Transverse colon (tissue), 4 donors: Measurements from ENCODE around the gene NACA2.
"Not testable (repeated sequence)": the region's sequence is repeated elsewhere in the genome, so short reads cannot be mapped to it uniquely, and the experiment has no call there.

ENCODE experiments used
- EP300 ChIP-seq: sonication (generic); formaldehyde crosslinking; IDR thresholded peaks from one replicate; pipeline ENCODE4 v1.6.1; 2017; ENCODE audit warnings: antibody characterized with exemption, low read depth
- POLR2A ChIP-seq: fragments of 450-650 bp; IDR thresholded peaks from one replicate; pipeline ENCODE4 v1.6.1; 2016; ENCODE audit warnings: antibody characterized with exemption, mild to moderate bottlenecking, moderate library complexity
- POLR2AphosphoS5 ChIP-seq, 3 donors: sonication (generic); formaldehyde crosslinking; IDR thresholded peaks; one replicate each; pipeline ENCODE4 v1.6.1; 2016; ENCODE audit warnings: antibody characterized with exemption in 3 of 3
- TF ChIP-seq, protein P1 (sequence below), 5 experiments: fragments of 200-600 bp in 3 of 5; fragments of 450-650 bp in 2 of 5; sonication (generic) in 3 of 5; IDR thresholded peaks; 1 replicate in 2 of 5; 2 replicates in 3 of 5; pipeline ENCODE4 v1.5.1; 2016 to 2017; ENCODE audit warnings: antibody characterized with exemption in 5 of 5, inconsistent platforms in 3 of 5, mild to moderate bottlenecking in 2 of 5, moderate library complexity in 1 of 5

DNA sequence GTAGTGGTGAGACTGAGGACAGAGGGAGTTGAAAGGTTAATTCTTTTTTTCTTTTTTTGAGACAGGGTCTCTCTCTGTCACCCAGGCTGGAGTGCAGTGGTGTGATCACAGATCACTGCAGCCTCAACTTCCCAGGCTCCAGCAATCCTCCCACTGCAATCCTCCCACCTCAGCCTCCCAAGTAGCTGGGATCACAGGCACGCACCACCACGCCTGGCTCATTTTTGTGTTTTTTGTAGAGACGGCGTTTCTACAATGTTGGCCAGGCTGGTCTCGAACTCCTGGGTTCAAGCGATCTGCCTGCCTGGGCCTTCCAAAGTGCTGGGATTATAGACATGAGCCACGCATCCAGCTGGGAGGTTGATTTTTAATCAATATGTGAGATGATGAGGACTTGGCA, 18.5 kb downstream of the NACA2 start:
- TF ChIP-seq, protein P1, sequence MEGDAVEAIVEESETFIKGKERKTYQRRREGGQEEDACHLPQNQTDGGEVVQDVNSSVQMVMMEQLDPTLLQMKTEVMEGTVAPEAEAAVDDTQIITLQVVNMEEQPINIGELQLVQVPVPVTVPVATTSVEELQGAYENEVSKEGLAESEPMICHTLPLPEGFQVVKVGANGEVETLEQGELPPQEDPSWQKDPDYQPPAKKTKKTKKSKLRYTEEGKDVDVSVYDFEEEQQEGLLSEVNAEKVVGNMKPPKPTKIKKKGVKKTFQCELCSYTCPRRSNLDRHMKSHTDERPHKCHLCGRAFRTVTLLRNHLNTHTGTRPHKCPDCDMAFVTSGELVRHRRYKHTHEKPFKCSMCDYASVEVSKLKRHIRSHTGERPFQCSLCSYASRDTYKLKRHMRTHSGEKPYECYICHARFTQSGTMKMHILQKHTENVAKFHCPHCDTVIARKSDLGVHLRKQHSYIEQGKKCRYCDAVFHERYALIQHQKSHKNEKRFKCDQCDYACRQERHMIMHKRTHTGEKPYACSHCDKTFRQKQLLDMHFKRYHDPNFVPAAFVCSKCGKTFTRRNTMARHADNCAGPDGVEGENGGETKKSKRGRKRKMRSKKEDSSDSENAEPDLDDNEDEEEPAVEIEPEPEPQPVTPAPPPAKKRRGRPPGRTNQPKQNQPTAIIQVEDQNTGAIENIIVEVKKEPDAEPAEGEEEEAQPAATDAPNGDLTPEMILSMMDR (IDR thresholded peaks at IDR 0.05), result not testable (repeated sequence)
- TF ChIP-seq POLR2A; POLR2AphosphoS5 (IDR thresholded peaks at IDR 0.05); EP300: not testable (repeated sequence)
